ENCODE measurements around the gene ATXN7L3.
A peak's percentile ranks its signal among the peaks of the same experiment; 100 is the strongest.
"Not testable (repeated sequence)": the region's sequence is repeated elsewhere in the genome, so short reads cannot be mapped to it uniquely, and the experiment has no call there.

The ATXN7L3 gene

GRCh38 chr17:44199553-44200477 is at the start of gene ATXN7L3:
Gene ATXN7L3, minus strand, starts transcription at chr17:44199884. Its CDS starts 1,814 bp downstream, at chr17:44198070.
- DNase-seq (ENCODE audit: low read depth), result peak; percentile 99

- DNase-seq (ENCODE audit: low read depth), result no peak
These were observed 48.4 kb upstream of the ATXN7L3 start for GRCh38 chr17:44247876-44248736.

GRCh38 chr17:44247440-44247841 is 47.8 kb upstream of the ATXN7L3 start:
- DNase-seq (ENCODE audit: low read depth), result no peak

GRCh38 chr17:44241106-44241624 is 41.5 kb upstream of the ATXN7L3 start:
- DNase-seq (ENCODE audit: low read depth), result no peak

- DNase-seq (ENCODE audit: low read depth), result not testable (repeated sequence)
These were observed 38.2 kb upstream of the ATXN7L3 start for GRCh38 chr17:44237886-44238285.

GRCh38 chr17:44236444-44236991 is 36.8 kb upstream of the ATXN7L3 start:
- DNase-seq (ENCODE audit: low read depth), result no peak

GRCh38 chr17:44235583-44235936 is 35.9 kb upstream of the ATXN7L3 start:
- no peak for DNase-seq (ENCODE audit: low read depth)

- no peak for DNase-seq (ENCODE audit: low read depth)
These were observed 33.9 kb upstream of the ATXN7L3 start for GRCh38 chr17:44233582-44233981.

GRCh38 chr17:44232061-44232460 is 32.4 kb upstream of the ATXN7L3 start:
- no peak for DNase-seq (ENCODE audit: low read depth)

GRCh38 chr17:44230140-44230539 is 30.5 kb upstream of the ATXN7L3 start:
- no peak for DNase-seq (ENCODE audit: low read depth)

GRCh38 chr17:44229090-44229489 is 29.4 kb upstream of the ATXN7L3 start:
- no peak for DNase-seq (ENCODE audit: low read depth)

- no peak for DNase-seq (ENCODE audit: low read depth)
These were observed 23.9 kb upstream of the ATXN7L3 start for GRCh38 chr17:44223541-44224071.

GRCh38 chr17:44222112-44222869 is 22.6 kb upstream of the ATXN7L3 start:
- no peak for DNase-seq (ENCODE audit: low read depth)

- no peak for DNase-seq (ENCODE audit: low read depth)
These were observed 22.1 kb upstream of the ATXN7L3 start for GRCh38 chr17:44221862-44222111.

- DNase-seq (ENCODE audit: low read depth), result peak; percentile 29
These were observed 21.6 kb upstream of the ATXN7L3 start for GRCh38 chr17:44221084-44221861.

- peak; percentile 41 for DNase-seq (ENCODE audit: low read depth)
These were observed 20.8 kb upstream of the ATXN7L3 start for GRCh38 chr17:44220213-44221083.

GRCh38 chr17:44219616-44220212 is 20.0 kb upstream of the ATXN7L3 start, which contains the start of gene UBTF:
Gene UBTF, minus strand, starts transcription at chr17:44219675. Its CDS starts 1,446 bp downstream, at chr17:44218229.
- DNase-seq (ENCODE audit: low read depth), result peak; percentile 67

- DNase-seq (ENCODE audit: low read depth), result peak; percentile 63
These were observed 19.5 kb upstream of the ATXN7L3 start for GRCh38 chr17:44219108-44219615.
